Measurements from ENCODE around the gene TBX18. TPM values are rescaled to one million over a fixed set of nuclear protein-coding genes. Genes with fewer than 3 reads are reported as not detected.

TBX18 gene
- total and polyA plus RNA-seq, 2 donors from 2014 or later, result 4.1 TPM; not detected in 1

DNA sequence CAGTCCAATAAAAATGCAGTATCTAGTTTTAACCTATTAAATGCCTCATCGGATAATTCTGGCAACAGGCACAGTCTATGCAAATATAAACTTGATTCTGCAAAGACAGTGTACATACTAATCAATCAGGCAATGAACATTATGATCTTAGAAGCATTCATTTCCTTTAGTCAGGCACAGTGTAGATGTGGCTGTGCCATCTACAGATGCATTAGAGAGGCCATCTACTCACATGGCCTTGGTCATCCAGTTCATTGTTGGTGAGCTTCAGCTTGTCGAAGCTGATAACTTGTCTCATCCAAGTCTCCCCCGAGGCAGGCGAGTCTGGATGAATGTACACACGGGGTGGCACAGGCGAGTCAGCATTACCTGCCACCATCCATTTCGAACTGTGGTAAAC, 7.9 kb downstream of the TBX18 start:
- Histone ChIP-seq H3K36me3 (ENCODE audit: control insufficient read depth in 2 of 3, insufficient read depth in 3 of 3, low read length in 3 of 3) (no peaks in the 10 kb centered on the region), H3K4me3 (ENCODE audit: low read length in 3 of 3) (no peak overlapping the region), H3K4me1 (ENCODE audit: control insufficient read depth in 2 of 3, insufficient read depth in 2 of 3, low read depth in 1 of 3, low read length in 3 of 3) (no peaks in the 10 kb centered on the region), H3K9ac (ENCODE audit: low read length in 3 of 3) (no peak overlapping the region), H3K9me3 (ENCODE audit: control insufficient read depth in 2 of 3, insufficient read depth in 1 of 3, low read length in 3 of 3) (no peaks in the 10 kb centered on the region), H3K27ac (ENCODE audit: low read depth in 2 of 2, low read length in 2 of 2) (no peak overlapping the region), H3K27me3 (ENCODE audit: control insufficient read depth, insufficient read depth, low read length) (peaks cover 18% of the 10 kb centered on the region)
- no peak for DNase-seq
- TF ChIP-seq, protein P1, sequence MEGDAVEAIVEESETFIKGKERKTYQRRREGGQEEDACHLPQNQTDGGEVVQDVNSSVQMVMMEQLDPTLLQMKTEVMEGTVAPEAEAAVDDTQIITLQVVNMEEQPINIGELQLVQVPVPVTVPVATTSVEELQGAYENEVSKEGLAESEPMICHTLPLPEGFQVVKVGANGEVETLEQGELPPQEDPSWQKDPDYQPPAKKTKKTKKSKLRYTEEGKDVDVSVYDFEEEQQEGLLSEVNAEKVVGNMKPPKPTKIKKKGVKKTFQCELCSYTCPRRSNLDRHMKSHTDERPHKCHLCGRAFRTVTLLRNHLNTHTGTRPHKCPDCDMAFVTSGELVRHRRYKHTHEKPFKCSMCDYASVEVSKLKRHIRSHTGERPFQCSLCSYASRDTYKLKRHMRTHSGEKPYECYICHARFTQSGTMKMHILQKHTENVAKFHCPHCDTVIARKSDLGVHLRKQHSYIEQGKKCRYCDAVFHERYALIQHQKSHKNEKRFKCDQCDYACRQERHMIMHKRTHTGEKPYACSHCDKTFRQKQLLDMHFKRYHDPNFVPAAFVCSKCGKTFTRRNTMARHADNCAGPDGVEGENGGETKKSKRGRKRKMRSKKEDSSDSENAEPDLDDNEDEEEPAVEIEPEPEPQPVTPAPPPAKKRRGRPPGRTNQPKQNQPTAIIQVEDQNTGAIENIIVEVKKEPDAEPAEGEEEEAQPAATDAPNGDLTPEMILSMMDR (IDR thresholded peaks at IDR 0.05; ENCODE audit: borderline replicate concordance, extremely low read depth, insufficient read depth), result no peak
- FAIRE-seq, result no peak
- intact Hi-C loops (cut with DNase I), result no loop called here

DNA sequence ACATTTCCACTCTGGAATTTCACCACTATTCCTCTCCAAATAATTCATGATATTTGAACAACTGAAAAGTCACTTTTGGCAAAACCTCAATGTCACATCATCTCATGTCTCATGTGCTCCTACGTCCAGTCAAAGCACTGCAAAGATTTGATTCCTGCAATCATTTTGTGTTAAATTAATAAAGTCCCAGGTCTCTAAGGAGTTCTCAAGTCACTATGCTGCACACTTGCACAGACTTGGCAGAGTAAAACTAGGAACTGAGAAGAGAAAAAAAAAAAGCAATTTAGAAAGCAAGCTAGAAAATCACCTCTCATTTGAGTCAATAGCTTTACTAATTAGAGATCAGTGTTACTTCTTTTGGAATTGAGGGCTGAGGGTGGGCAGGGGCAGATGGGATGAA, 11.2 kb downstream of the TBX18 start:
- no peak for FAIRE-seq
- Histone ChIP-seq H3K27me3 (ENCODE audit: control insufficient read depth, insufficient read depth, low read length) (no peaks in the 10 kb centered on the region), H3K4me3 (ENCODE audit: low read length in 3 of 3) (no peak overlapping the region), H3K36me3 (ENCODE audit: control insufficient read depth in 2 of 3, insufficient read depth in 3 of 3, low read length in 3 of 3) (no peaks in the 10 kb centered on the region), H3K9ac (ENCODE audit: low read length in 3 of 3) (no peak overlapping the region), H3K4me1 (ENCODE audit: control insufficient read depth in 2 of 3, insufficient read depth in 2 of 3, low read depth in 1 of 3, low read length in 3 of 3) (no peaks in the 10 kb centered on the region), H3K9me3 (ENCODE audit: control insufficient read depth in 2 of 3, insufficient read depth in 1 of 3, low read length in 3 of 3) (no peaks in the 10 kb centered on the region), H3K27ac (ENCODE audit: low read depth in 2 of 2, low read length in 2 of 2) (no peak overlapping the region)
- intact Hi-C loops (cut with DNase I), result no loop called here
- no peak for DNase-seq
- TF ChIP-seq, protein P1 (IDR thresholded peaks at IDR 0.05; ENCODE audit: borderline replicate concordance, extremely low read depth, insufficient read depth), result no peak

DNA sequence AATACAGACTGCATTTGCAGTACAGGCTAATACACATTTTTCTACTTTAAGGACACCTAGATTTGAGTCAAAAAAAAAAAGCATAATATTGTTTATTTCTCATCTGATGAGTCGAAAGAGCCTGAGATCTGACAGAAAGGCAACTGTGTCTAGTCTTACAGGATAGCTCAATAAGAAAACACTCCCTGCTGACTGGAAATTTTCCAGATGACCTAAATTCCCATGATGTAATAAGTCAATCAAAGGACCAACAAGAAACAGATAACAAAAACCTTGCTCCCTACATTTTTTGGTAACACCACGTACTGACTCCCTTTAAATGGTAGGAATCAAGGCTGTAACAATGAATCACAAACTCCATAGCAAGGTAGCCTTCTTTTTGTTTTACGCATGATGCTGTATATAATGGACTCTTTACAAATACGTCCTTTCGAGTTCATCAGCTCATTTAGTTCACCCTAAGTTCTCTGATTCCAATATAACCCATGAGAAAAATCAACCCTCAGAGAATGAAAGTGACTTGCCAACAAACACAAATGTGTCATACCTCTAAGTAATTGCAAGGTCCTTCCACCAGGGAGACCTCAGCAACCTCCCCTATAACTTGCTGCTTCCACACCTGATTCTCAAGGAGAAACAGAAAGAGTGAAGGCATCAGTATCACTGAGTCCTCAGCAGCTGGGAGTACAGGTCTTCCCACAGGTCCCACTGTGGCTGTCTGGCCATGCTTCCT, 12.1 kb downstream of the TBX18 start:
- TF ChIP-seq, protein P1 (IDR thresholded peaks at IDR 0.05; ENCODE audit: borderline replicate concordance, extremely low read depth, insufficient read depth), result no peak
- H3K36me3 ChIP-seq (ENCODE audit: control insufficient read depth in 2 of 3, insufficient read depth in 3 of 3, low read length in 3 of 3), result no peaks in the 10 kb centered on the region
- H3K4me1 ChIP-seq (ENCODE audit: control insufficient read depth in 2 of 3, insufficient read depth in 2 of 3, low read depth in 1 of 3, low read length in 3 of 3), result no peaks in the 10 kb centered on the region
- H3K4me3 ChIP-seq (ENCODE audit: low read length in 3 of 3), result no peak overlapping the region
- no peak overlapping the region for H3K9ac ChIP-seq (ENCODE audit: low read length in 3 of 3)
- DNase-seq (no peak), FAIRE-seq (no peak)
- intact Hi-C loops (cut with DNase I), result no loop called here
- H3K9me3 ChIP-seq (ENCODE audit: control insufficient read depth in 2 of 3, insufficient read depth in 1 of 3, low read length in 3 of 3), result no peaks in the 10 kb centered on the region
- H3K27ac ChIP-seq (ENCODE audit: low read depth in 2 of 2, low read length in 2 of 2), result no peak overlapping the region
- H3K27me3 ChIP-seq (ENCODE audit: control insufficient read depth, insufficient read depth, low read length), result no peaks in the 10 kb centered on the region

DNA sequence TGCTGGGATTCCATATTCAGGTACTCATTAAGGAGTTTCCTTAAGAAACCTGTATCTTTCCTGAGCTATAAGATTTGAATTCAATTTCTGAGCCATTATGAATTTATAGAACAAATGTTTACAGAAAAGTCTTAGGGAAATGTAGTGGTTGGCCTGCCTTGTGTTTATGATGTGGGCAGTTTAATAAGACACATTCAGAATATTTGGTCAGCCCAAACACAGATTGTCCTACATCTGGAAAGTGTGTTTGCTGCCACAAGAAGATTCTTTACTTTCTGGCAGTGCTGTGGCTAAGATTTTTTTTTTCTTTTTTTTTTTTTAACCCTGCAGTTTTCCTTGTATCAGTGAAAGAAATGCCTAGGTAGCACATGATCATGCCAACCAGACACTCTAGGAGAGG, 15.2 kb downstream of the TBX18 start:
- no peaks in the 10 kb centered on the region for H3K9me3 ChIP-seq (ENCODE audit: control insufficient read depth in 2 of 3, insufficient read depth in 1 of 3, low read length in 3 of 3)
- H3K27ac ChIP-seq (ENCODE audit: low read depth in 2 of 2, low read length in 2 of 2), result no peak overlapping the region
- no peak overlapping the region for H3K9ac ChIP-seq (ENCODE audit: low read length in 3 of 3)
- H3K36me3 ChIP-seq (ENCODE audit: control insufficient read depth in 2 of 3, insufficient read depth in 3 of 3, low read length in 3 of 3), result no peaks in the 10 kb centered on the region
- FAIRE-seq, result no peak
- H3K4me1 ChIP-seq (ENCODE audit: control insufficient read depth in 2 of 3, insufficient read depth in 2 of 3, low read depth in 1 of 3, low read length in 3 of 3), result no peaks in the 10 kb centered on the region
- H3K4me3 ChIP-seq (ENCODE audit: low read length in 3 of 3), result no peak overlapping the region
- TF ChIP-seq, protein P1 (IDR thresholded peaks at IDR 0.05; ENCODE audit: borderline replicate concordance, extremely low read depth, insufficient read depth), result no peak
- no peaks in the 10 kb centered on the region for H3K27me3 ChIP-seq (ENCODE audit: control insufficient read depth, insufficient read depth, low read length)
- DNase-seq, result no peak
- intact Hi-C loops (cut with DNase I), result no loop called here
